Measurements from ENCODE around the gene CDH8.
"Not testable (repeated sequence)": the region's sequence is repeated elsewhere in the genome, so short reads cannot be mapped to it uniquely, and the experiment has no call there.

The CDH8 gene

GRCh38 chr16:61829631-61830030 lies 206.6 kb downstream of the CDH8 start:
- no peak for FAIRE-seq
- no peak for TF ChIP-seq POLR2A (IDR thresholded peaks at IDR 0.05; ENCODE audit: low read depth, low read length)
- no peak for DNase-seq (ENCODE audit: insufficient read length, low spot score)

DNA sequence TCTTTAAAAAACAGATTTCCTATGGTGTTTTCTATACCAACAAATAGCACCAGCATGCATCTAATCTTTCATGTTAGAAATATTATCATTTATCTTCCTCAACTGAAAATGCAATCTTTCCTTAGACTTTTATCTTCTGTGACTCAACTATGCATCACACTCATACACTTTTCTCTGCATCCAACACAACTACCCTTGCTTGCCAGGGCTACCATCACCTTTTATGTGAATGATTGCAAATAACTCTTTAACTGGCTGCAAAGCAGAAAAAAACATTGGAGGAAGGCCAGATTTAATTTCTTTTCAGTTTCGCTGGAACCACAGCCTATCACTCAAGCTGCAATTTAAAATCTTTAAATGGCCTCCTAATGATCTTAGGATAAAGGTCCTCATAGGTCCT lies 212.9 kb downstream of the CDH8 start:
- DNase-seq (ENCODE audit: insufficient read length, low spot score) (no peak), FAIRE-seq (no peak)
- TF ChIP-seq POLR2A (IDR thresholded peaks at IDR 0.05; ENCODE audit: low read depth, low read length), result no peak

DNA sequence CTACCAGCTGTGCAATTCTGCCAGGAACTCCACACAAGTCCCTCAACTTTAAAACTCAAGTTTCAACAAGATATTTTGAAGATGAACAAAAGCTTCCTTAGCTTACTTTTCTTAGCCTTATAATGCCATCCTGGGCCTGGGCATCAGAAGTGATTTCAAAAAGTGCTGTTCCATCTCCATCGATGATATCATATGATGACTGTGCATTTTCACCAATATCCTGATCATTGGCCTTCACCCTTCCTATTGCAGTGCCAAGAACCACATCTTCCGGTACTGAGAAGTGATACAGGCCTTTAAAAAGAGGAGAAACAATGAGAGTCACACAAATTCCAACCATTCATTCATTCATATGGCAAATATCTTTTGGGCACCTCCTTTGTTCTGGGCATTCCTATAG lies 215.4 kb downstream of the CDH8 start:
- FAIRE-seq (no peak), DNase-seq (ENCODE audit: insufficient read length, low spot score) (no peak)
- TF ChIP-seq POLR2A (IDR thresholded peaks at IDR 0.05; ENCODE audit: low read depth, low read length), result no peak

DNA sequence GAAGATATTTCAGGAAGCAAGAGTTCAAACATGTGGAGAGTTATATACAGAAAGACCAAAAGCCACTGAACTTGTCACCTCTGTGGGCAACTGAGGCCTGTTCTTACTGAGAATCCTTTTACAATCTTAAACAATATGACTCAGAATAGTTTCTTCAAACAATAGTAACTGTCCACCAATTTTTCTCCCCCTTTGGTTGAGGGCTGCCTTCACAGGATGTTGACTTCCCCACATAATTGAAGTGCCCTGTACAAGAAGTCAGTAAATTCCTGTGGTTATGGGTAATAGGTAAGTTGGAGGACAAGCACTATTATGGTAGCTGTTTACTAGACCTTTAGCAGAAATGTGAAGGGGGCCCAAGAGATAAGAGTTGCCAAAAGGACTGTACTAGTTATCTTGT lies 215.8 kb downstream of the CDH8 start:
- FAIRE-seq, result no peak
- no peak for DNase-seq (ENCODE audit: insufficient read length, low spot score)

DNA sequence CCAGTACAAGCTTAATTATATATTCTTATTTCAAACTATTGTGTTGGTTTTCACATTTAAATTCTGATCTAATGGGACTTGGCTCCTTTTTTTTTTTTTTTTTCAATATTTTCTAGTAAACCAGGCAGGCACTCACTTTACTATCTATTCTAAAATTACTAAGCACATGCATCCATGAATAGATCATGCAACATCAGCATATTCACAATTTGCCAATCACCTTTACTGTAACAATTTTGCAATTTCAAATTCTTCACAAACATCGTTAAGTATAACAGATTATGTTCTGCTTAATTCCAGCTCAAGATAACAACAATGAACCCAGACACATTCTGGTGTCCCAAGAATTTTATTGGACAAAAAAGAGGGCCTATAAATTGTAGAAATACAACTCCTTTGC lies 217.4 kb downstream of the CDH8 start:
- DNase-seq (ENCODE audit: insufficient read length, low spot score) (no peak), FAIRE-seq (no peak)
- no peak for TF ChIP-seq POLR2A (IDR thresholded peaks at IDR 0.05; ENCODE audit: low read depth, low read length)

More for the DNA sequence above, 215.8 kb downstream of the CDH8 start:
- TF ChIP-seq POLR2A (IDR thresholded peaks at IDR 0.05; ENCODE audit: low read depth, low read length), result no peak

DNA sequence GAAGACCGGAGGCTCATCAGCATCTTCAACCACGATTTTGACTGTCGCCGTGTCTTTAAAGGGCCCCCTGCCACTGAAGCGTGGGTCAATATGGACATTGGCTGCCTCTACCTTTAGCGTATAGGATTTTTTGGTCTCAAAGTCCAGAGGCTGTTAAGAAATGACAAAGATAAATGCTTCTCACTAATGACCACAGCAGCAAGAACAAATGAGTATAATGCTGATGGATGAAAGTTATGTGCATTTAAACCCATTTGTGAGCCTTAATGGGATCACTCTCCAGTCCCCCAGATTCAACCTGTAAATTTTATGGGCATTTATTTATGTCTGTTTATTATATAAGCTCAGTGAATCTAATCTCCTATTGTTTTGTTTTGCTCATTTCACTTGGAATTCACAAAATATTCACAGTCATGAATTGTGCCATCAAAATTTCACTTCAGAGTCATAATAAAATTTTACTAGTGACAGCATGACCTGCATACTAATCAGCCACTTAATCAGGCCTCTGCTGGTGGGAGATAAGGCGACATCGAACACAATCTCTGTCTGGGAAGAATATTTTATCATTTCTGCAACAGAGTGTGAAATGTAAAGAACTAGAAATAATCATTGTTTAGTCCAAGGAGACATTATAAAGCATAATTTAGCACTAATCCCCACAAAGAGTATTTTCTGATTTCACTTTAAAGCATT lies 218.5 kb downstream of the CDH8 start:
- no peak for FAIRE-seq
- no peak for TF ChIP-seq POLR2A (IDR thresholded peaks at IDR 0.05; ENCODE audit: low read depth, low read length)
- no peak for DNase-seq (ENCODE audit: insufficient read length, low spot score)

- no peak for TF ChIP-seq POLR2A (IDR thresholded peaks at IDR 0.05; ENCODE audit: low read depth, low read length)
- FAIRE-seq (no peak), DNase-seq (ENCODE audit: insufficient read length, low spot score) (no peak)
Observed at GRCh38 chr16:61814726-61815347, 221.4 kb downstream of the CDH8 start.

- no peak for FAIRE-seq
- DNase-seq (ENCODE audit: insufficient read length, low spot score), result no peak
- no peak for TF ChIP-seq POLR2A (IDR thresholded peaks at IDR 0.05; ENCODE audit: low read depth, low read length)
Observed at GRCh38 chr16:61813339-61813738, 222.9 kb downstream of the CDH8 start.

DNA sequence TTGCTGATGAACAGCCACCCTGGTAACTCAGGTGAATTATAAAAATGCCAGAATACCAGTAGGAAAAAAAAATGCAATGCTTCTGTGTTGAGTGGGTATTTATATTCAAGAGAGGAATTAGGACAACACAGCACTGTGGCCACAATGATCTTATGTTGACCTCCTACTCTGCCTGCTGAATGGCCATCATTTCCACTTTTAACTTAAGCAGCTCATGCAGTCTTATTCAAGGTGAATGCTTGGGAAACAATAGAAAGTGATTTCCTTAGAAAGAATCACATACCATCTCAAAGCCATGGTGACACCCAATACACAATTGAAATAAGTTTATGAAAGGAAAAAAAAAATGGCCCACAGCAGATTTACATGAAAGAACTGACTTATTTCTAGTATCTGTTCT lies 224.0 kb downstream of the CDH8 start:
- no peak for TF ChIP-seq POLR2A (IDR thresholded peaks at IDR 0.05; ENCODE audit: low read depth, low read length)
- DNase-seq (ENCODE audit: insufficient read length, low spot score) (no peak), FAIRE-seq (no peak)

DNA sequence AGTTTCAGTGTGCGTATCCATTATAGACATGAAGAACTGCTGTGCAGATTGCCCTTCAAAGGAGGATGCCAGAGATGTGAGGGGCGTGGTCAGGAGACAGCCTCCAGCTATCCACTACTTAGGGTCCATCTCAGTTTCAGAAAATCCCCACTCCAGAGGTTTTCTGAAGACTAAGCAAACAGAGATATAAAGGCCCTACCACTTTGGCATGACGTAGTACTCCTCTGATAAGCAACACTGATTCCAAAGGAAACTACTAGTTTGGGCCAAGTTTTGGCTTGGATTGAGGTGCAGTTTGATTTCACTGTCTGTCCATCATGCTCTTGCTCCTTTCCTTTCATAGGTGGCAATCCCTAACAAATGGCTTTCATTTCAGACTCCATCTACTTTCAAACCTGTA lies 228.7 kb downstream of the CDH8 start:
- FAIRE-seq (no peak), DNase-seq (ENCODE audit: insufficient read length, low spot score) (no peak)
- no peak for TF ChIP-seq POLR2A (IDR thresholded peaks at IDR 0.05; ENCODE audit: low read depth, low read length)

GRCh38 chr16:61801217-61801616 lies 235.0 kb downstream of the CDH8 start:
- not testable (repeated sequence) for DNase-seq (ENCODE audit: insufficient read length, low spot score); FAIRE-seq

- FAIRE-seq (no peak), DNase-seq (ENCODE audit: insufficient read length, low spot score) (no peak)
- no peak for TF ChIP-seq POLR2A (IDR thresholded peaks at IDR 0.05; ENCODE audit: low read depth, low read length)
Observed at GRCh38 chr16:61798741-61799140, 237.5 kb downstream of the CDH8 start.

GRCh38 chr16:61797961-61798507 lies 238.2 kb downstream of the CDH8 start:
- FAIRE-seq, result no peak
- TF ChIP-seq POLR2A (IDR thresholded peaks at IDR 0.05; ENCODE audit: low read depth, low read length), result no peak
- no peak for DNase-seq (ENCODE audit: insufficient read length, low spot score)

- no peak for DNase-seq (ENCODE audit: insufficient read length, low spot score)
- no peak for FAIRE-seq
- TF ChIP-seq POLR2A (IDR thresholded peaks at IDR 0.05; ENCODE audit: low read depth, low read length), result no peak
Observed at GRCh38 chr16:61797296-61797795, 238.9 kb downstream of the CDH8 start.

All from H54 (cell line).